ENCODE results near the gene UTF1.

UTF1 gene

GRCh38 chr10:133272301-133272963 is 42.4 kb downstream of the UTF1 start:
- no peak for TF ChIP-seq POLR2AphosphoS5 (IDR thresholded peaks at IDR 0.05; ENCODE audit: low read depth, low read length)
- no peak for TF ChIP-seq FOXP2 (optimal IDR thresholded peaks at IDR 0.05; ENCODE audit: borderline replicate concordance, extremely low read depth, extremely low read length, insufficient read depth)
- no peak for TF ChIP-seq REST (IDR thresholded peaks at IDR 0.05; ENCODE audit: insufficient read depth in 1 of 2, low read depth in 2 of 2, low read length in 2 of 2)
- no peak for TF ChIP-seq SIN3A (IDR thresholded peaks at IDR 0.05; ENCODE audit: borderline replicate concordance, insufficient read depth, low read length)
- TF ChIP-seq TAF1 (IDR thresholded peaks at IDR 0.05; ENCODE audit: borderline replicate concordance, insufficient read depth, low read length), result no peak

GRCh38 chr10:133272964-133273420 is 43.0 kb downstream of the UTF1 start:
- TF ChIP-seq FOXP2 (optimal IDR thresholded peaks at IDR 0.05; ENCODE audit: borderline replicate concordance, extremely low read depth, extremely low read length, insufficient read depth) (no peak), POLR2AphosphoS5 (IDR thresholded peaks at IDR 0.05; ENCODE audit: low read depth, low read length) (no peak), REST (IDR thresholded peaks at IDR 0.05; ENCODE audit: insufficient read depth in 1 of 2, low read depth in 2 of 2, low read length in 2 of 2) (no peak), TAF1 (IDR thresholded peaks at IDR 0.05; ENCODE audit: borderline replicate concordance, insufficient read depth, low read length) (no peak), SIN3A (IDR thresholded peaks at IDR 0.05; ENCODE audit: borderline replicate concordance, insufficient read depth, low read length) (no peak)

- no peak for TF ChIP-seq FOXP2 (optimal IDR thresholded peaks at IDR 0.05; ENCODE audit: borderline replicate concordance, extremely low read depth, extremely low read length, insufficient read depth)
- TF ChIP-seq TAF1 (IDR thresholded peaks at IDR 0.05; ENCODE audit: borderline replicate concordance, insufficient read depth, low read length), result no peak
- no peak for TF ChIP-seq SIN3A (IDR thresholded peaks at IDR 0.05; ENCODE audit: borderline replicate concordance, insufficient read depth, low read length)
- TF ChIP-seq POLR2AphosphoS5 (IDR thresholded peaks at IDR 0.05; ENCODE audit: low read depth, low read length), result no peak
- TF ChIP-seq REST (IDR thresholded peaks at IDR 0.05; ENCODE audit: insufficient read depth in 1 of 2, low read depth in 2 of 2, low read length in 2 of 2), result no peak
These were observed 43.6 kb downstream of the UTF1 start for GRCh38 chr10:133273534-133274143.

GRCh38 chr10:133274751-133275683 is 45.0 kb downstream of the UTF1 start:
- TF ChIP-seq FOXP2 (optimal IDR thresholded peaks at IDR 0.05; ENCODE audit: borderline replicate concordance, extremely low read depth, extremely low read length, insufficient read depth), result no peak
- TF ChIP-seq TAF1 (IDR thresholded peaks at IDR 0.05; ENCODE audit: borderline replicate concordance, insufficient read depth, low read length), result no peak
- no peak for TF ChIP-seq POLR2AphosphoS5 (IDR thresholded peaks at IDR 0.05; ENCODE audit: low read depth, low read length)
- TF ChIP-seq REST (IDR thresholded peaks at IDR 0.05; ENCODE audit: insufficient read depth in 1 of 2, low read depth in 2 of 2, low read length in 2 of 2), result no peak
- no peak for TF ChIP-seq SIN3A (IDR thresholded peaks at IDR 0.05; ENCODE audit: borderline replicate concordance, insufficient read depth, low read length)
